Large intestine (tissue), 3 donors: ENCODE data around the gene ANO2. TPM values are rescaled to one million over a fixed set of nuclear protein-coding genes. Genes with fewer than 3 reads are reported as not detected.

Experiments
- DNase-seq, 2 donors: peaks; one replicate each; pipeline versions ENCODE4 v3.0.0 to v3.0.0-alpha.2; 2013
- H3K27ac ChIP-seq: one replicate; pipeline ENCODE4 v1.5.1; 2013; ENCODE audit warnings: low read length
- H3K27me3 ChIP-seq: 2 replicates; pipeline ENCODE4 v1.6.1; 2013; ENCODE audit warnings: low read length; ENCODE audit not compliant: control insufficient read depth, insufficient read depth
- H3K36me3 ChIP-seq: 2 replicates; pipeline ENCODE4 v1.6.1; 2013; ENCODE audit warnings: low read length; ENCODE audit not compliant: control insufficient read depth, insufficient read depth
- H3K4me1 ChIP-seq: one replicate; pipeline ENCODE4 v1.6.1; 2013; ENCODE audit warnings: low read length; ENCODE audit not compliant: control insufficient read depth, insufficient read depth
- H3K4me3 ChIP-seq: one replicate; pipeline ENCODE4 v1.5.1; 2013; ENCODE audit warnings: low read length
- H3K9me3 ChIP-seq: one replicate; pipeline ENCODE4 v1.6.1; 2013; ENCODE audit warnings: mild to moderate bottlenecking, low read depth, low read length, moderate library complexity; ENCODE audit not compliant: control insufficient read depth
- WGBS: methylation state at CpG from one replicate; pipeline ENCODE4 v1.1.5; 2013; ENCODE audit warnings: low lambda C conversion rate; ENCODE audit not compliant: insufficient coverage; 5-methylcytosine and 5-hydroxymethylcytosine counted together
- polyA plus RNA-seq: library from polyadenylated mRNA; unstranded; fragments of 120-200 nt; gene quantifications from one replicate; pipeline ENCODE4 v1.2.1, GENCODE V29; 2013

The ANO2 gene
- polyA plus RNA-seq, 1 donor: 2.7 TPM

- no peak overlapping the region for H3K27ac ChIP-seq
- no peaks in the 10 kb centered on the region for H3K36me3 ChIP-seq
- H3K4me3 ChIP-seq: no peak overlapping the region
- no peaks in the 10 kb centered on the region for H3K27me3 ChIP-seq
- DNase-seq: no peak
- H3K9me3 ChIP-seq: no peaks in the 10 kb centered on the region
- no peaks in the 10 kb centered on the region for H3K4me1 ChIP-seq
- WGBS: no CpG with 5 or more reads among the region's 10 CpGs
Observed at GRCh38 chr12:5873281-5873919, 71.7 kb downstream of the ANO2 start.

DNA sequence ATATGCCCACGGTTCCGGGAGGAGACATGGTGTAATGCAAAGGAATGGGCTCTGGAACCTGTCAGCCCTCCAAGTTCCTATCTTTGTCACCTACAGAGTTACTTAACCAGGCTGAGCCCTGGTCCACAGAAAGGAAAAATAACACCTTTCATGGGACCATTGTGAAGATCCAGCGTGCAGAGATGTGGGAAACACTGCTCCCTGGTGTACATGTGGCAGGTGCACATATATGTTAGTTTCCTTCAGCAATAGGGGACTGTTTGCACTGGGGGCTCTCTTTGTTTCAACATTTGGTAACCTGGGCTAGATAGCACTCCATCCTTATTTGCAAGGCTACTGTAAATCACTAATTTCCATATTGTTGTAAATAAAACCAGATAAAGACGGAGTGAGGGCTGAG is 72.3 kb downstream of the ANO2 start:
- DNase-seq: no peak
- no CpG with 5 or more reads among the region's 4 CpGs for WGBS

DNA sequence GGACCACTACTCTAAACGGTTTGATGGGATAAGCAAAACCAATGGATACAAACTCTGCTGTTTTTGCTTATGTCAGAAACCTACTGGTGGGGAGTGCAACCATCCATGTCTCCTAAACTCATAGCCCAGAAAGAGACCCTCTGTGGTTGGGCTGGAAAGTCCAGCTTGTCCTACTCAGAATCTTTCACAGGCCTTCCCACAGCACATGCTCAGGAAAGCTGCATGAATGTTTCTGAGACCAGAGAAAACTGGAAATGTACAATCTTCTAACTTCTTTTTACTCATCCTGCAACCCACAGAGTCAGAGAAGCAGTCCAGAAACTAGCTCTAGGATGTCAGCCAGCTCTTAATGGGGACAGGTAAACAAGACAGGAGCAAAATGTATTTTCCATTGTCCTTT is 73.3 kb downstream of the ANO2 start:
- DNase-seq: no peak
- Histone ChIP-seq H3K4me3 (no peak overlapping the region), H3K9me3 (no peaks in the 10 kb centered on the region), H3K27me3 (no peaks in the 10 kb centered on the region), H3K36me3 (no peaks in the 10 kb centered on the region), H3K4me1 (no peaks in the 10 kb centered on the region), H3K27ac (no peak overlapping the region)
- no CpG with 5 or more reads among the region's 1 CpG for WGBS

More for the DNA sequence above, 72.3 kb downstream of the ANO2 start:
- Histone ChIP-seq H3K27me3 (no peaks in the 10 kb centered on the region), H3K4me3 (no peak overlapping the region), H3K9me3 (no peaks in the 10 kb centered on the region), H3K4me1 (no peaks in the 10 kb centered on the region), H3K27ac (no peak overlapping the region), H3K36me3 (no peaks in the 10 kb centered on the region)

- no CpG with 5 or more reads among the region's 3 CpGs for WGBS
- Histone ChIP-seq H3K36me3 (no peaks in the 10 kb centered on the region), H3K27ac (no peak overlapping the region), H3K4me3 (no peak overlapping the region), H3K9me3 (no peaks in the 10 kb centered on the region), H3K27me3 (no peaks in the 10 kb centered on the region), H3K4me1 (no peaks in the 10 kb centered on the region)
- DNase-seq: no peak
Observed at GRCh38 chr12:5870183-5870582, 74.9 kb downstream of the ANO2 start.

- no peaks in the 10 kb centered on the region for H3K4me1 ChIP-seq
- no peaks in the 10 kb centered on the region for H3K9me3 ChIP-seq
- H3K4me3 ChIP-seq: no peak overlapping the region
- H3K27me3 ChIP-seq: no peaks in the 10 kb centered on the region
- WGBS: 25% methylated on average over 1 of the region's 10 CpGs
- H3K27ac ChIP-seq: no peak overlapping the region
- DNase-seq: no peak
- H3K36me3 ChIP-seq: no peaks in the 10 kb centered on the region
Observed at GRCh38 chr12:5868625-5869295, 76.3 kb downstream of the ANO2 start.

GRCh38 chr12:5865397-5865796 is 79.7 kb downstream of the ANO2 start:
- H3K27me3 ChIP-seq: peaks cover 10% of the 10 kb centered on the region
- H3K27ac ChIP-seq: no peak overlapping the region
- H3K9me3 ChIP-seq: no peaks in the 10 kb centered on the region
- H3K36me3 ChIP-seq: no peaks in the 10 kb centered on the region
- WGBS: 100% methylated on average over 2 of the region's 2 CpGs
- no peak for DNase-seq
- H3K4me1 ChIP-seq: no peaks in the 10 kb centered on the region
- H3K4me3 ChIP-seq: no peak overlapping the region

DNA sequence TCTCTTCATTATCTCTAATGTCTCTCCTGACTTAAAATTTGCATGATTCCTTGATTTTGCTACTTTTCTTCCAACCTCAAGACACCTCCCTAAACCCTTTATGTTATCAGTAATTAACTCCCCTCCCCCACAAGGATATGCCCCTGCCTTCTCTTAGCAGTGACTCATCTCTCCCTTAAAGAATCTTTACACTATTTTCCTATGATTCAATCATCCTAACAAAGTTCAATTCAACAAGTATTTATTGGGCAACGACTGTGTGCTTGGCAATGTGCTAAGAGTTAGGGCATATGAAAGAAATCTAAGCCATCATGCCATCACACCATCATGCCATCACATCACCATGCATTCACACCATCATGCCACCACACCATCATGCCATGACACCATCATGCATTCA is 80.1 kb downstream of the ANO2 start:
- DNase-seq: no peak
- Histone ChIP-seq H3K4me1 (no peaks in the 10 kb centered on the region), H3K36me3 (no peaks in the 10 kb centered on the region), H3K4me3 (no peak overlapping the region), H3K27me3 (peaks cover 10% of the 10 kb centered on the region), H3K27ac (no peak overlapping the region), H3K9me3 (no peaks in the 10 kb centered on the region)
- WGBS: no CpG with 5 or more reads among the region's 1 CpG

DNA sequence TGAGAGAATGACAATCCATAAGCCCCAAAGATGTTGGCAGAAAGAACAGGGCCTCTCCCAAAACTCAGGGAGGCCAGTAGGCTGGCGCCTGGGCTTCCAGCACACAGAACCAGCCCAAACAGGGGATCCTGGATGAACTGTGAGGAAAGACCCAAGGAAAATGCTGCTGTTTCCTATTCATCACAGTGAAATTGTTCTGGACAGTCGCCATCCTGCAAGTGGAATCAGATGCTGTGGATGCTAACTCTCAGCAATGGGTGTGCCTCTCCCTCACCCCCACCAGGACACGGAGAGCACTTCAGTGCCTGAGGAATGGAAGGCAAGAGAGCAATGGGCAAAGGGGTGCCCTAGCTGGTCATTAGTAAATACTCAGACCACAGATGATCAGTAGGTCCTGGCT is 80.8 kb downstream of the ANO2 start:
- DNase-seq: no peak
- no peaks in the 10 kb centered on the region for H3K9me3 ChIP-seq
- H3K4me1 ChIP-seq: no peaks in the 10 kb centered on the region
- no peaks in the 10 kb centered on the region for H3K36me3 ChIP-seq
- H3K27ac ChIP-seq: no peak overlapping the region
- no CpG with 5 or more reads among the region's 3 CpGs for WGBS
- H3K4me3 ChIP-seq: no peak overlapping the region
- peaks cover 14% of the 10 kb centered on the region for H3K27me3 ChIP-seq

DNA sequence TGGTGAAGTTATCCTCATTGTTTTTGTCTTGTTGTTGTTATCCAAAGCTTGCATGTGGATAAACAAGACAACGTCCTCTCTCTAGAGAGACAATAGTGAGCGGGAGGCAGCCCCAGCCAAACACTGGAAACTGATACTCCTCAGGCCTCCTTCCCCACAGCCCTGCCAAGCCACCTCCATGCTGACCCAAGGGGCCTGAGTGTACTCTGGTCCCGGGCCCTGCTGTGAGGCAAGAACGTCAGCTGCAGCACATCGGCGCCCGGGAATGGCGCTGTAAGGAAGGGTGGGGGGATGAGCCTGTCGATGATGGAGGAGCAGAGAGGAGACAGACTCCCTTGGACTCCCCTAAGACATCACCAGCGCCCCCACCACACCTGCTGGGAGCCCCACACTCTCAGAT is 83.6 kb downstream of the ANO2 start:
- H3K27ac ChIP-seq: no peak overlapping the region
- no peak for DNase-seq
- H3K9me3 ChIP-seq: no peaks in the 10 kb centered on the region
- no peaks in the 10 kb centered on the region for H3K4me1 ChIP-seq
- H3K36me3 ChIP-seq: no peaks in the 10 kb centered on the region
- no peak overlapping the region for H3K4me3 ChIP-seq
- WGBS: no CpG with 5 or more reads among the region's 10 CpGs
- H3K27me3 ChIP-seq: peaks cover 17% of the 10 kb centered on the region

- no peaks in the 10 kb centered on the region for H3K4me1 ChIP-seq
- no peaks in the 10 kb centered on the region for H3K9me3 ChIP-seq
- H3K36me3 ChIP-seq: no peaks in the 10 kb centered on the region
- peaks cover 14% of the 10 kb centered on the region for H3K27me3 ChIP-seq
- no peak overlapping the region for H3K4me3 ChIP-seq
- H3K27ac ChIP-seq: no peak overlapping the region
- DNase-seq: no peak
- WGBS: no CpG with 5 or more reads among the region's 4 CpGs
Observed at GRCh38 chr12:5856692-5857091, 88.4 kb downstream of the ANO2 start.

GRCh38 chr12:5846950-5847349 is 98.1 kb downstream of the ANO2 start:
- H3K9me3 ChIP-seq: no peaks in the 10 kb centered on the region
- H3K27ac ChIP-seq: no peak overlapping the region
- H3K27me3 ChIP-seq: peaks cover 3% of the 10 kb centered on the region
- H3K4me1 ChIP-seq: no peaks in the 10 kb centered on the region
- no peaks in the 10 kb centered on the region for H3K36me3 ChIP-seq
- DNase-seq: no peak
- WGBS: no CpG with 5 or more reads among the region's 1 CpG
- H3K4me3 ChIP-seq: no peak overlapping the region
